GM18499 (cell line): Measurements from ENCODE around the gene SLCO1B3.
"Not testable (repeated sequence)": the region's sequence is repeated elsewhere in the genome, so short reads cannot be mapped to it uniquely, and the experiment has no call there.

Source experiments
- ATAC-seq: cut with Tn5 transposase; IDR thresholded peaks from one replicate; pipeline ENCODE4 v1.9.1; 2021; ENCODE audit warnings: moderate number of reproducible peaks; ENCODE audit not compliant: insufficient read depth, unreplicated experiment

Gene SLCO1B3

GRCh38 chr12:20810487-20810886, at the start of gene SLCO1B3:
SLCO1B3 (plus strand) TSS chr12:20810705; CDS start chr12:20815739, 5,034 bp downstream.
- ATAC-seq: no peak

GRCh38 chr12:20777420-20777819, 33.1 kb upstream of the SLCO1B3 start:
- no peak for ATAC-seq

- ATAC-seq: no peak
Measured at GRCh38 chr12:20778969-20779368, 31.5 kb upstream of the SLCO1B3 start.

GRCh38 chr12:20779971-20780370, 30.5 kb upstream of the SLCO1B3 start:
- ATAC-seq: not testable (repeated sequence)

- ATAC-seq: not testable (repeated sequence)
Measured at GRCh38 chr12:20783796-20784357, 26.6 kb upstream of the SLCO1B3 start.

GRCh38 chr12:20792971-20793370, 17.5 kb upstream of the SLCO1B3 start:
- no peak for ATAC-seq

GRCh38 chr12:20798554-20798953, 12.0 kb upstream of the SLCO1B3 start:
- no peak for ATAC-seq

- no peak for ATAC-seq
Measured at GRCh38 chr12:20800160-20800559, 10.3 kb upstream of the SLCO1B3 start.

GRCh38 chr12:20801035-20801434, 9.5 kb upstream of the SLCO1B3 start:
- ATAC-seq: no peak

- no peak for ATAC-seq
Measured at GRCh38 chr12:20805921-20806320, 4.6 kb upstream of the SLCO1B3 start.

GRCh38 chr12:20807192-20808080, 3.1 kb upstream of the SLCO1B3 start:
- ATAC-seq: no peak

- ATAC-seq: no peak
Measured at GRCh38 chr12:20808521-20808920, 2.0 kb upstream of the SLCO1B3 start.

- no peak for ATAC-seq
Measured at GRCh38 chr12:20815574-20815973, 5.1 kb downstream of the SLCO1B3 start.

- no peak for ATAC-seq
Measured at GRCh38 chr12:20822415-20822814, 11.9 kb downstream of the SLCO1B3 start.

GRCh38 chr12:20822925-20823324, 12.4 kb downstream of the SLCO1B3 start:
- ATAC-seq: no peak

GRCh38 chr12:20829919-20830318, 19.4 kb downstream of the SLCO1B3 start:
- ATAC-seq: no peak

- no peak for ATAC-seq
Measured at GRCh38 chr12:20830456-20830855, 20.0 kb downstream of the SLCO1B3 start.

GRCh38 chr12:20832911-20833310, 22.4 kb downstream of the SLCO1B3 start:
- ATAC-seq: no peak

- no peak for ATAC-seq
Measured at GRCh38 chr12:20852649-20853048, 42.1 kb downstream of the SLCO1B3 start.

GRCh38 chr12:20863056-20863455, 52.6 kb downstream of the SLCO1B3 start:
- ATAC-seq: no peak

GRCh38 chr12:20865873-20866272, 55.4 kb downstream of the SLCO1B3 start:
- ATAC-seq: no peak

- ATAC-seq: no peak
Measured at GRCh38 chr12:20868277-20868676, 57.8 kb downstream of the SLCO1B3 start.
